Ascending aorta (tissue), 2 donors: ENCODE measurements around the gene VENTX. TPM values are rescaled to one million over a fixed set of nuclear protein-coding genes. Genes with fewer than 3 reads are reported as not detected.

Experiments
- DNase-seq, 2 donors: peaks; one replicate each; pipeline ENCODE4 v3.0.0-alpha.2; 2019; ENCODE audit warnings: low spot score in 2 of 2
- H3K27ac ChIP-seq, 2 donors: fragments of 200-600 bp; sonication (generic); one replicate each; pipeline ENCODE4 v1.5.1; 2016 to 2017; ENCODE audit warnings: mild to moderate bottlenecking in 1 of 2
- H3K27me3 ChIP-seq: fragments of 200-600 bp; sonication (generic); one replicate; pipeline ENCODE4 v1.5.1; 2017
- H3K36me3 ChIP-seq, 2 donors: fragments of 200-600 bp; sonication (generic); one replicate each; pipeline ENCODE4 v1.5.1; 2016
- H3K4me1 ChIP-seq, 2 donors: fragments of 200-600 bp; sonication (generic); one replicate each; pipeline ENCODE4 v1.5.1; 2016 to 2017; ENCODE audit warnings: mild to moderate bottlenecking in 1 of 2
- H3K4me3 ChIP-seq, 2 donors: fragments of 200-600 bp; sonication (generic); one replicate each; pipeline ENCODE4 v1.5.1; 2016 to 2017; ENCODE audit warnings: mild to moderate bottlenecking in 1 of 2
- H3K9me3 ChIP-seq, 2 donors: fragments of 200-600 bp; sonication (generic); one replicate each; pipeline ENCODE4 v1.5.1; 2016
- CTCF ChIP-seq, 3 experiments: fragments of 200-600 bp in 2 of 3; fragments of 450-650 bp in 1 of 3; sonication (generic) in 2 of 3; IDR thresholded peaks; one replicate each; pipeline ENCODE4 v1.5.1; 2016 to 2019; ENCODE audit warnings: antibody characterized with exemption in 3 of 3, mild to moderate bottlenecking in 1 of 3, moderate library complexity in 1 of 3
- intact Hi-C: fragments of 100-400 bp; cut with DNase I; formaldehyde crosslinking; loops from one replicate; pipeline ENCODE4 v1.15.1; 2023
- total RNA-seq: library from RNA; depleted of rRNA; stranded (reverse); fragments of >200 nt; gene quantifications from one replicate; pipeline ENCODE4 v1.1.0, GENCODE V29; 2016

VENTX gene
- total RNA-seq, 1 donor from 2014 or later, result 1.5 TPM

GRCh38 chr10:133196936-133197758 lies 40.5 kb upstream of the VENTX start:
- no peaks in the 10 kb centered on the region for H3K27me3 ChIP-seq
- no peak for DNase-seq
- H3K4me3 ChIP-seq, result no peak overlapping the region
- no peaks in the 10 kb centered on the region for H3K9me3 ChIP-seq
- H3K27ac ChIP-seq, result no peak overlapping the region
- TF ChIP-seq CTCF (IDR thresholded peaks at IDR 0.05), result no peak
- intact Hi-C loops, result no loop called here
- H3K4me1 ChIP-seq, result no peaks in the 10 kb centered on the region
- H3K36me3 ChIP-seq, result no peaks in the 10 kb centered on the region

- H3K27ac ChIP-seq, result no peak overlapping the region
- no peaks in the 10 kb centered on the region for H3K4me1 ChIP-seq
- no peak for DNase-seq
These were observed 39.9 kb upstream of the VENTX start for GRCh38 chr10:133197786-133198185.

GRCh38 chr10:133198206-133198605 lies 39.4 kb upstream of the VENTX start:
- Histone ChIP-seq H3K27ac (no peak overlapping the region), H3K4me3 (no peak overlapping the region), H3K27me3 (no peaks in the 10 kb centered on the region), H3K9me3 (no peaks in the 10 kb centered on the region), H3K36me3 (no peaks in the 10 kb centered on the region), H3K4me1 (no peaks in the 10 kb centered on the region)
- no peak for DNase-seq
- intact Hi-C loops, result no loop called here
- no peak for TF ChIP-seq CTCF (IDR thresholded peaks at IDR 0.05)

More at GRCh38 chr10:133197786-133198185, 39.9 kb upstream of the VENTX start:
- H3K27me3 ChIP-seq, result no peaks in the 10 kb centered on the region
- intact Hi-C loops, result no loop called here
- H3K36me3 ChIP-seq, result no peaks in the 10 kb centered on the region
- no peak overlapping the region for H3K4me3 ChIP-seq
- no peak for TF ChIP-seq CTCF (IDR thresholded peaks at IDR 0.05)
- H3K9me3 ChIP-seq, result no peaks in the 10 kb centered on the region

GRCh38 chr10:133198621-133199487 lies 38.8 kb upstream of the VENTX start:
- Histone ChIP-seq H3K27ac (no peak overlapping the region), H3K27me3 (no peaks in the 10 kb centered on the region)
- intact Hi-C loops, result no loop called here

GRCh38 chr10:133199488-133199885 lies 38.2 kb upstream of the VENTX start:
- Histone ChIP-seq H3K9me3 (no peaks in the 10 kb centered on the region), H3K4me1 (no peaks in the 10 kb centered on the region), H3K27me3 (no peaks in the 10 kb centered on the region), H3K27ac (no peak overlapping the region), H3K36me3 (no peaks in the 10 kb centered on the region), H3K4me3 (no peak overlapping the region)
- DNase-seq, result no peak
- intact Hi-C loops, result no loop called here
- TF ChIP-seq CTCF (IDR thresholded peaks at IDR 0.05), result no peak

More at GRCh38 chr10:133198621-133199487, 38.8 kb upstream of the VENTX start:
- H3K4me3 ChIP-seq, result no peak overlapping the region
- DNase-seq, result no peak
- H3K36me3 ChIP-seq, result no peaks in the 10 kb centered on the region
- no peak for TF ChIP-seq CTCF (IDR thresholded peaks at IDR 0.05)
- no peaks in the 10 kb centered on the region for H3K4me1 ChIP-seq
- no peaks in the 10 kb centered on the region for H3K9me3 ChIP-seq
